Stimulated activated CD4-positive, alpha-beta T cell treated with anti-CD3 and anti-CD28 coated beads, Interleukin-15, amount 100 ng/mL, for 1 hour (primary cell): ENCODE measurements around the gene RBBP8NL.

Experiments used
- DNase-seq, 2 donors: peaks; one replicate each; pipeline ENCODE4 v3.0.0-alpha.2; 2020; ENCODE audit warnings: low read depth in 1 of 2, low spot score in 1 of 2

The RBBP8NL gene

GRCh38 chr20:62461834-62462233, 34.5 kb upstream of the RBBP8NL start:
- no peak for DNase-seq

DNA sequence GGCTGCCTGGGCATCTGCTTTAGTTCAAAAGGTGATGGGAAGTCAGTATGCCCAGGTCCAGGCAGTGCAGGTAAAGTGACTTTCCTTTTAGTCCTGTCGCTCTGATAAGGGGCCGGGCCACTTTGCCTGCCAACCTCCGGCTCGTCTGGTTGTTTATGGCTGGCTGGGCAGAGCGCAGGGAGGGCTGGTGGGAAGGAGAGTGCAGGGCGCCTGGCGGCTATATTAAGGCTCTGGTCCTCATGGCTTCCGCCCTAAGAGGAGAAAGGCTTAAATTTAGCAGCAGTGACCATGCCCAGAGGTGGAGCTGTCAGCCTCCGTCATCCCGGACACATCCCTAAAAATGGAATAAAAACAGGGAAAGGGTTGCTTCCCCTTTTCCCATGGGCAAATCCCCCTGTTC, 33.8 kb upstream of the RBBP8NL start:
- no peak for DNase-seq

- no peak for DNase-seq
Measured at GRCh38 chr20:62460678-62461077, 33.3 kb upstream of the RBBP8NL start.

- no peak for DNase-seq
Measured at GRCh38 chr20:62459488-62459887, 32.1 kb upstream of the RBBP8NL start.

GRCh38 chr20:62458275-62459251, 31.2 kb upstream of the RBBP8NL start:
- DNase-seq = no peak

- DNase-seq = no peak
Measured at GRCh38 chr20:62457831-62458230, 30.5 kb upstream of the RBBP8NL start.

GRCh38 chr20:62457098-62457497, 29.8 kb upstream of the RBBP8NL start:
- DNase-seq = no peak

GRCh38 chr20:62455929-62456328, 28.6 kb upstream of the RBBP8NL start:
- no peak for DNase-seq

DNA sequence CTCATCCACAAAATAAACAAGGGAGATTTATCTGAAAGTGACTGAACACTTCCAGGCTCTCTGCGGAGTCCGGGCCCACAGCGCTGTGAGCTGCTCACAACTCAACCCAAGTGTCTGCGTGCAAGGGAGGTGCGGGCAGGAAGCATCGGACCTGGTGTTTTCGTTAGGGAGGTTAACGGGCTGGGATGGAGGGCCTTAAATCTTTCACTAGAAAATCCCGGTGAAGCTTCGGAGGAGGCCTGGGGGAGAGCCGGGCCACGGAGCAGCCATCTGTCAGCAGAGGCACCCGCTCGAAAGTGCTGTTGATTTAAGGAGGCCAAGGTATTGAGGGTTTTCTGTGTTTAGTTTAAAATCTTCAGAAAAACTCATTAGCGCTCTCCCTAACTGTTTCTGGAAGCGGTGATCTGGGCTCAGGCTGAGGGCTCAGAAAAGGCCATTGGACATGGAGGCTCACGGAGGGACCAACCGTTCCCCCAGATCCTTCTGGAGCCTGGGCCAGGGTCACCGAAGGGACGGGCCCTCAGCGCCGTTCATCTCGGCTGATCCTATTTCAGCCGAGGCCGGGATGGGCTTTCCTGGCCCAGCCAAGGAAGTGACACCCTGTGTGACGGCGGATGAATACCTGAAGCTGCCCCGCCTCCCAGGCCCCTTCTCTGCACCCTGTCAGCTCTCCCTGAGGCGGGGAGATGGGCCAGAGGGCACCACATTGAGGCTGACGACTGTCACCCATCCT, 27.7 kb upstream of the RBBP8NL start:
- no peak for DNase-seq

GRCh38 chr20:62453186-62453808, 26.0 kb upstream of the RBBP8NL start:
- no peak for DNase-seq

DNA sequence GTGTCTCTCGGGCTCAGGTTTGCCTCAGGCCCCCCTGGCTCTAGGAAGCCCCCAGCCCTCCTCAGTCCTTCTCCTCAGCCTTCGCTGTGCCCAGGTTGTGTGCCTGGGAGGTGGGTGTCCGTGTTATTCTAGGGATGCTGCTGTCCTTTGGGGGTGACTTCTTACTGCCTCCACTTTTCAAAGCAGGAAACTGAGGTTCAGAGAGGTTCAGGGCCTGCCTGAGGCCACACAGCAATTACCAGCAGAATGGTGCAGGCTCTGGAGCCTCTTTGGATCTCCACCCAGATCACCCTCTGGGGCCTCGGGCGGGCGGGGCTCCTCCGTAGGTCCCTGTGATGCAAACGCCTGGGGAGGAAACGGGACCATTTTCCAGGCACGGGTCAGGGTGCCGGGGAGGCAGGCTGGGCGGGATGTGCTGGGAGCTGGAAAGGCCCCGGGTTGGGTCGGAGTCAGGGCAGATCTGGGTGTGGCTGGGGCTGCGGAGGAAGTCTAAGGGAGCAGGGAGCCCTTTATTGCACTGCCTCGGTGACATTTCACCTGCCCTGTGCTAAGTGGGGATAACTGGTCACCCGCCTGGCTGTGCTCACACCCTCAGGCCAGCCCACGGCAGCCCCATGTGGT, 25.2 kb upstream of the RBBP8NL start:
- no peak for DNase-seq

DNA sequence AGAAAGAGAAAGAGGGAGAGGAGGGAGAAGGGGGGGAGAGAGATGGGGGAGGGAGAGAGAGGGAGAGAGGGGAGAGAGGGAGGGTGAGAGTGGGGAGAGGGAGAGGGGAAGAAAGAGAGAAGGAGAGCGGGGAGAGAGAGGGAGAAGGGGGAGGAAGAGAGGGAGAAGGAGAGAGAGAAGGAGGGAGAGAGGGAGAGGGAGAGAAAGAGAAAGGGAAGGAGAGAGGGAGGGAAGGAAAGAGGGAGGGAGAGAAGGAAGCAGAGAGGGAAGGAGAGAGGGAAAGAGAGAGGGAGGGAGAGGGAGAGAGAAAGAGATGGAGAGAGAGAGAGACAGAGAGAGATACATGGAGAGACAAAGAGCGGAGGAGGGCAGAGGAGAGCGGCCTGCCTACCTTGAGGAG, 24.6 kb upstream of the RBBP8NL start:
- DNase-seq = no peak

GRCh38 chr20:62451156-62451767, 23.9 kb upstream of the RBBP8NL start:
- no peak for DNase-seq

DNA sequence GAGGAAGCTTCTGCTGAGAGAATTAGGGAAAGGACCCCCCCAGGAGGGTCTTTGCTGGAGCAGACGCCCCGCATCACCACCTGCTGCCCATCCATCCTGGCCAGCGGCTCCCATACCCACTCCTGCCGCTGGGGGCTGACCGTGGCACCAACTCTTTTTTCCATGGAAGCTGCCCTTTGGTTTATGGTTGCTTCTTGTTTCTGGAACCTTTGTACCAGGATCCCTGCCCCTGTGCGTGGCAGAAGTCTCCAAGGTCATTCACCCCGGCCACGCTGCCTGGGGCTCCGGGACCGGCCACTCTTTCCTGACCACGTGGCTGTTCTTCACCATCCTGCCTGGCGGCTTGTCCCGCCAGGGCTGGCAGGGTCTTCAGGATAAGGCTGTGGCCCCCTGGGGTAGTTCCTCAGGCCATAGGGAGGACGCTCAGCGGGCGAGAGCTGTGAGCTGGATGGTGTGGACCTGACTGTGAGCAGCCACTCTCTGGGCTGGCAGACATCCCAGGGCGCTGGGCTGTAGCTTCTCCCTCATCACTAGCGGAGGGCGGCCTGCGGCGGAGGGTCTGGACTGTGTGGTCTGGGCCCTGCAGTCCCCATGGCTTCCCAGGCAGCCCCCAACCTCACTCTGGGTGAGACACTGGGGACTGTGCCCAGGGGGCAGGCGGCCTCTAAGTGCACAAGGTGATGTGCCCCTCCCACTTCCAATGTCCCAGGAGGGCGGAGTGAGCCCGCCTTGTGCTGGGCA, 22.8 kb upstream of the RBBP8NL start:
- no peak for DNase-seq

DNA sequence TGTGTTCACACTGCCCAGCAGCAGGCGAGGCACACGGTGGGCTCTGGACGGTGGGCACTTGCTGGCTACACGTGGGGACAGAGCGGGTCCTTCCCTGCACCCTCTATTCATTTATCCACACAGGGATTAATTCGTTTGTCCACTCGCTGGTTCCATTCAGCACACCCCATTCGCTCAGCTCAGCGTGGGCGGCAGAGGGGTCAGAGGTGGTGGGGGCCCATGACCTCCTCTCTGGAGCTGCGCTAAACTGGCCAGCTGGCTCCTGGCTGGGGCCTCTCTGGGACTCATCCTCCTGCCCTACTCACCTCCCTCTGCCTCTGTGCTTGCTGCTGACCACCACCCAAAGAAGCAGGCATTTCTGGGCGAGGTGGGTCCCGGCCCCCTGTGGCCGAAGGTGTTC, 21.4 kb upstream of the RBBP8NL start:
- no peak for DNase-seq

GRCh38 chr20:62448038-62448437, 20.7 kb upstream of the RBBP8NL start:
- no peak for DNase-seq

- DNase-seq = no peak
Measured at GRCh38 chr20:62446888-62447869, 19.8 kb upstream of the RBBP8NL start.

GRCh38 chr20:62446481-62446880, 19.1 kb upstream of the RBBP8NL start:
- DNase-seq = no peak
